Measurements from ENCODE around the gene CNDP1. TPM values are rescaled to one million over a fixed set of nuclear protein-coding genes. Genes with fewer than 3 reads are reported as not detected.
A peak's percentile ranks its signal among the peaks of the same experiment; 100 is the strongest.

The CNDP1 gene
- polyA plus RNA-seq, 1 of the 3 experiments (the other 2 are of a cell fraction), result not detected

GRCh38 chr18:74497778-74498177 is 36.5 kb upstream of the CNDP1 start:
- Histone ChIP-seq H3K4me2 (peak overlapping the region; percentile 84; the same call in 1 of the 2 replicates), H3K27ac (ENCODE audit: low read depth in 2 of 2, low read length in 1 of 2) (no peak overlapping the region), H2AFZ (ENCODE audit: low read depth) (no peak overlapping the region), H3K4me1 (ENCODE audit: control insufficient read depth in 1 of 2, insufficient read depth in 2 of 2, low read depth in 1 of 2, low read length in 1 of 2) (peaks cover 0 to 4% of the 10 kb centered on the region in 2 experiments; a peak in 1 of 4 replicates), H3K9me3 (no peaks in the 10 kb centered on the region), H3K27me3 (ENCODE audit: insufficient read depth) (peaks cover 8% of the 10 kb centered on the region; the same call in 1 of the 2 replicates), H3K9me2 (no peaks in the 10 kb centered on the region), H4K20me1 (ENCODE audit: insufficient read depth) (no peaks in the 10 kb centered on the region), H3K36me3 (replicated peaks in 1 of 2; ENCODE audit: control insufficient read depth in 1 of 2, insufficient read depth in 2 of 2, low read length in 1 of 2) (peaks cover 20 to 23% of the 10 kb centered on the region in 2 experiments), H3K79me2 (ENCODE audit: insufficient read depth) (peaks cover 30% of the 10 kb centered on the region), H3K9ac (no peak overlapping the region), H3K4me3 (ENCODE audit: low read depth in 2 of 2, low read length in 1 of 2) (no peak overlapping the region), H3F3A (replicated peaks; ENCODE audit: insufficient read depth) (no peaks in the 10 kb centered on the region)
- 91% methylated on average over 3 of the region's 3 CpGs for WGBS (ENCODE audit: low lambda C conversion rate)
- ChIA-PET CTCF (interaction anchor here (1.6 to 1.7 kb wide), 2 partner anchors 54 to 144 kb away, joined by 4 to 6 read pairs; no protein-coding TSS in a partner anchor), POLR2A (no interaction called here)
- no peak for DNase-seq
- no peak for TF ChIP-seq RXRA (IDR thresholded peaks at IDR 0.05; ENCODE audit: borderline replicate concordance, low read depth)
- no peak for TF ChIP-seq EZH2phosphoT487 (IDR thresholded peaks at IDR 0.05; ENCODE audit: borderline replicate concordance, low read depth)
- TF ChIP-seq SMC3 (IDR thresholded peaks at IDR 0.05; ENCODE audit: low read depth, low read length), result no peak
- TF ChIP-seq, protein P1, sequence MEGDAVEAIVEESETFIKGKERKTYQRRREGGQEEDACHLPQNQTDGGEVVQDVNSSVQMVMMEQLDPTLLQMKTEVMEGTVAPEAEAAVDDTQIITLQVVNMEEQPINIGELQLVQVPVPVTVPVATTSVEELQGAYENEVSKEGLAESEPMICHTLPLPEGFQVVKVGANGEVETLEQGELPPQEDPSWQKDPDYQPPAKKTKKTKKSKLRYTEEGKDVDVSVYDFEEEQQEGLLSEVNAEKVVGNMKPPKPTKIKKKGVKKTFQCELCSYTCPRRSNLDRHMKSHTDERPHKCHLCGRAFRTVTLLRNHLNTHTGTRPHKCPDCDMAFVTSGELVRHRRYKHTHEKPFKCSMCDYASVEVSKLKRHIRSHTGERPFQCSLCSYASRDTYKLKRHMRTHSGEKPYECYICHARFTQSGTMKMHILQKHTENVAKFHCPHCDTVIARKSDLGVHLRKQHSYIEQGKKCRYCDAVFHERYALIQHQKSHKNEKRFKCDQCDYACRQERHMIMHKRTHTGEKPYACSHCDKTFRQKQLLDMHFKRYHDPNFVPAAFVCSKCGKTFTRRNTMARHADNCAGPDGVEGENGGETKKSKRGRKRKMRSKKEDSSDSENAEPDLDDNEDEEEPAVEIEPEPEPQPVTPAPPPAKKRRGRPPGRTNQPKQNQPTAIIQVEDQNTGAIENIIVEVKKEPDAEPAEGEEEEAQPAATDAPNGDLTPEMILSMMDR (IDR thresholded peaks at IDR 0.05), result no peak
- TF ChIP-seq CHD2 (IDR thresholded peaks at IDR 0.05; ENCODE audit: low read length, partially characterized antibody), result no peak
- no peak for TF ChIP-seq NFIC (IDR thresholded peaks at IDR 0.05; ENCODE audit: borderline replicate concordance)
- TF ChIP-seq, protein P2, sequence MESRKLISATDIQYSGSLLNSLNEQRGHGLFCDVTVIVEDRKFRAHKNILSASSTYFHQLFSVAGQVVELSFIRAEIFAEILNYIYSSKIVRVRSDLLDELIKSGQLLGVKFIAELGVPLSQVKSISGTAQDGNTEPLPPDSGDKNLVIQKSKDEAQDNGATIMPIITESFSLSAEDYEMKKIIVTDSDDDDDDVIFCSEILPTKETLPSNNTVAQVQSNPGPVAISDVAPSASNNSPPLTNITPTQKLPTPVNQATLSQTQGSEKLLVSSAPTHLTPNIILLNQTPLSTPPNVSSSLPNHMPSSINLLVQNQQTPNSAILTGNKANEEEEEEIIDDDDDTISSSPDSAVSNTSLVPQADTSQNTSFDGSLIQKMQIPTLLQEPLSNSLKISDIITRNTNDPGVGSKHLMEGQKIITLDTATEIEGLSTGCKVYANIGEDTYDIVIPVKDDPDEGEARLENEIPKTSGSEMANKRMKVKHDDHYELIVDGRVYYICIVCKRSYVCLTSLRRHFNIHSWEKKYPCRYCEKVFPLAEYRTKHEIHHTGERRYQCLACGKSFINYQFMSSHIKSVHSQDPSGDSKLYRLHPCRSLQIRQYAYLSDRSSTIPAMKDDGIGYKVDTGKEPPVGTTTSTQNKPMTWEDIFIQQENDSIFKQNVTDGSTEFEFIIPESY (IDR thresholded peaks at IDR 0.05; ENCODE audit: borderline replicate concordance, low read depth), result no peak

GRCh38 chr18:74498712-74499627 is 35.3 kb upstream of the CNDP1 start:
- peaks cover 30% of the 10 kb centered on the region for H3K79me2 ChIP-seq (ENCODE audit: insufficient read depth)
- peaks cover 1% of the 10 kb centered on the region; the same call in 1 of the 2 replicates for H3K27me3 ChIP-seq (ENCODE audit: insufficient read depth)
- no peaks in the 10 kb centered on the region for H4K20me1 ChIP-seq (ENCODE audit: insufficient read depth)
- H3K9me3 ChIP-seq, result no peaks in the 10 kb centered on the region
- no peak for TF ChIP-seq FOXJ3 (CRISPR knock-in tag; IDR thresholded peaks at IDR 0.05)
- TF ChIP-seq FOSL2 (IDR thresholded peaks at IDR 0.05; ENCODE audit: borderline replicate concordance, low read depth), result no peak
- no peak for TF ChIP-seq SIN3A (IDR thresholded peaks at IDR 0.05; ENCODE audit: borderline replicate concordance, low read depth, low read length)
- no peak for TF ChIP-seq RFX5 (IDR thresholded peaks at IDR 0.05; ENCODE audit: low read length)
- H3F3A ChIP-seq (replicated peaks; ENCODE audit: insufficient read depth), result no peaks in the 10 kb centered on the region
- H3K9me2 ChIP-seq, result no peaks in the 10 kb centered on the region
- no peak for DNase-seq
- CTCF ChIA-PET, result interaction anchor here (1.7 kb wide), 1 partner anchor 53 kb away, joined by 6 read pairs; no protein-coding TSS in a partner anchor
- no peak overlapping the region for H3K4me3 ChIP-seq (ENCODE audit: low read depth in 2 of 2, low read length in 1 of 2)
- no peak overlapping the region for H2AFZ ChIP-seq (ENCODE audit: low read depth)
- POLR2A ChIA-PET, result interaction anchor here (0.8 kb wide), 1 partner anchor 14 kb away, joined by 4 read pairs; no protein-coding TSS in a partner anchor
- whole genome bisulfite sequencing (ENCODE audit: low lambda C conversion rate), result 97% methylated on average over 14 of the region's 14 CpGs
- H3K36me3 ChIP-seq (replicated peaks in 1 of 2; ENCODE audit: control insufficient read depth in 1 of 2, insufficient read depth in 2 of 2, low read length in 1 of 2), result peaks cover 23 to 27% of the 10 kb centered on the region in 2 experiments
- H3K4me1 ChIP-seq (ENCODE audit: control insufficient read depth in 1 of 2, insufficient read depth in 2 of 2, low read depth in 1 of 2, low read length in 1 of 2), result peaks cover 0 to 4% of the 10 kb centered on the region in 2 experiments; a peak in 1 of 4 replicates
- H3K27ac ChIP-seq (ENCODE audit: low read depth in 2 of 2, low read length in 1 of 2), result no peak overlapping the region
- H3K9ac ChIP-seq, result no peak overlapping the region
- no peak overlapping the region for H3K4me2 ChIP-seq
